ENCODE results near the gene MT1B. TPM values are rescaled to one million over a fixed set of nuclear protein-coding genes. Genes with fewer than 3 reads are reported as not detected.
A peak's percentile ranks its signal among the peaks of the same experiment; 100 is the strongest.
"Not testable (repeated sequence)": the region's sequence is repeated elsewhere in the genome, so short reads cannot be mapped to it uniquely, and the experiment has no call there.

Gene MT1B
- total RNA-seq, 4 donors from 2014 or later, result not detected

GRCh38 chr16:56620339-56620897, 31.3 kb upstream of the MT1B start:
- Histone ChIP-seq H3K36me3 (no peaks in the 10 kb centered on the region), H3K4me3 (no peak overlapping the region), H3K9me3 (no peaks in the 10 kb centered on the region), H3K4me1 (peaks cover 20% of the 10 kb centered on the region), H3K27ac (no peak overlapping the region), H3K27me3 (no peaks in the 10 kb centered on the region)
- TF ChIP-seq POLR2AphosphoS5 (IDR thresholded peaks at IDR 0.05) (no peak), CTCF (IDR thresholded peaks at IDR 0.05) (no peak), POLR2A (IDR thresholded peaks at IDR 0.05) (no peak), EP300 (IDR thresholded peaks at IDR 0.05) (no peak)
- DNase-seq (ENCODE audit: low spot score in 2 of 2), result peak in 1 of 2 donors; percentile 35
- 90% methylated on average over 7 of the region's 8 CpGs for WGBS

GRCh38 chr16:56621665-56622445, 29.8 kb upstream of the MT1B start:
- WGBS, result 85% methylated on average over 4 of the region's 4 CpGs

GRCh38 chr16:56623184-56623583, 28.5 kb upstream of the MT1B start:
- not testable (repeated sequence) for DNase-seq (ENCODE audit: low spot score in 2 of 2); H3K36me3 ChIP-seq; H3K9me3 ChIP-seq; H3K4me3 ChIP-seq; H3K27me3 ChIP-seq; H3K27ac ChIP-seq
- peaks cover 25% of the 10 kb centered on the region for H3K4me1 ChIP-seq
- WGBS, result 86% methylated on average over 5 of the region's 5 CpGs

More at GRCh38 chr16:56621665-56622445, 29.8 kb upstream of the MT1B start:
- H3K4me3 ChIP-seq; H3K27me3 ChIP-seq; H3K9me3 ChIP-seq; H3K27ac ChIP-seq; H3K36me3 ChIP-seq; DNase-seq (ENCODE audit: low spot score in 2 of 2): not testable (repeated sequence)
- H3K4me1 ChIP-seq, result peaks cover 33% of the 10 kb centered on the region

GRCh38 chr16:56623637-56624036, 28.0 kb upstream of the MT1B start:
- peaks cover 25% of the 10 kb centered on the region for H3K4me1 ChIP-seq
- DNase-seq (ENCODE audit: low spot score in 2 of 2), result no peak
- no peaks in the 10 kb centered on the region for H3K9me3 ChIP-seq
- H3K27me3 ChIP-seq, result no peaks in the 10 kb centered on the region
- no peak overlapping the region for H3K27ac ChIP-seq
- TF ChIP-seq POLR2AphosphoS5 (IDR thresholded peaks at IDR 0.05), result no peak
- no peak for TF ChIP-seq EP300 (IDR thresholded peaks at IDR 0.05)
- TF ChIP-seq POLR2A (IDR thresholded peaks at IDR 0.05), result no peak
- TF ChIP-seq CTCF (IDR thresholded peaks at IDR 0.05), result no peak
- no peaks in the 10 kb centered on the region for H3K36me3 ChIP-seq
- 95% methylated on average over 2 of the region's 2 CpGs for WGBS
- H3K4me3 ChIP-seq, result no peak overlapping the region

GRCh38 chr16:56625140-56625942, 26.3 kb upstream of the MT1B start, which contains the start of gene MT1E:
Gene MT1E (plus strand): TSS chr16:56625781. CDS start chr16:56625852, 71 bp downstream.
- Histone ChIP-seq H3K27me3 (no peaks in the 10 kb centered on the region), H3K27ac (peak within 1 kb of the TSS; percentile 90), H3K4me3 (peak within 1 kb of the TSS; percentile 62), H3K9me3 (no peaks in the 10 kb centered on the region), H3K4me1 (peaks cover 28% of the 10 kb centered on the region), H3K36me3 (no peaks in the 10 kb centered on the region)
- 4% methylated on average over 33 of the region's 62 CpGs for WGBS
- peak; percentile 86 to 89 for DNase-seq (ENCODE audit: low spot score in 2 of 2)
- TF ChIP-seq POLR2A (IDR thresholded peaks at IDR 0.05), result peak; percentile 90 to 93
- peak; percentile 49 for TF ChIP-seq EP300 (IDR thresholded peaks at IDR 0.05)
- TF ChIP-seq POLR2AphosphoS5 (IDR thresholded peaks at IDR 0.05), result peak; percentile 71 to 93 (median 89)
- TF ChIP-seq CTCF (IDR thresholded peaks at IDR 0.05), result no peak
